GM10266 (cell line): ENCODE data around the gene AP2A2.

Experiments used
- DNase-seq: peaks from one replicate; pipeline ENCODE4 v3.0.0; 2012; ENCODE audit errors: extremely low spot score
- TF ChIP-seq, protein P1 (sequence below): IDR thresholded peaks from 2 replicates; pipeline ENCODE4 v1.5.1; 2012; ENCODE audit warnings: mild to moderate bottlenecking, low read depth; ENCODE audit not compliant: control insufficient read depth, insufficient read depth; ENCODE audit errors: missing control alignments

The AP2A2 gene

DNA sequence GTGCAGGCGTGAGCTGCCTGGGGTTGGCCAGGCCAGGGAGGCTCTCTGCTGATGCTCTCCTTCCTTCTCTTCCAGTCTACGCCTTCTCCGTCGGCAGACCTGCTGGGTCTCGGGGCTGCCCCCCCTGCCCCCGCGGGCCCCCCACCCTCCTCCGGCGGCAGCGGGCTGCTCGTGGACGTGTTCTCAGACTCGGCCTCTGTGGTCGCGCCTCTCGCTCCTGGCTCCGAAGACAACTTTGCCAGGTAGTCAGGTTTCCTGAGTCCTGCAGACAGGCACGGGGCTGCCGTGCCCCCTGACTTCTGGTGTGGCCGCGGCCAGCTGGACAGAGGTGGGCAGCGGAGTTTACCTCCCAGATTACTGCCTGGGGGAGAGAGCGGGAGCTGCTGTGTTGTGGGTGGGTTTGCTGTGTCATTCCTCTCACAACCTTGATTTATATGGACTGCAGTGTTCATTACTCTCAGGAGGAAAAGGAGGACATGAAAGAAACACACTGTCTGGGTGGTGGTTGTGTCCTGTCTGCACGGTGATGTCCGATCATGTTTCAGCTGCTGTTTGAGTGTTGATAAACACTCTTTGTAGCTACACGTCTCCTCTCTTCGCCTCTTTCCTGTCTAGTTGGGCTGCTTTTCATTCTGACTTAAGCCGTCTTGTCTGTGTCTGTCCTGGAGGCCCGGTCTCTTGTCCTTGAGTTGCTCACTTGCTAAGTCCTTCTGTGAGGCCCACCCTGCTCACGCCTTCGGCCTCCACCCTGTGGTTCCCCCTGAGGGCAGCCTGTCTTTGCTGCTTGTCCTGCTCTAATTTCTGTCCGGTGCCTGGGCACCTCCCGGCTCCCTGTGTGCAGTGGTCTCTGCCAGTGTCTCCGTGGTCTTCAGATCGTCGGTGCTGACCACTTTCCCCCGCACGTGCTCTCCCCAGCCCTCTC is 74.9 kb downstream of the AP2A2 start:
- no peak for DNase-seq

DNA sequence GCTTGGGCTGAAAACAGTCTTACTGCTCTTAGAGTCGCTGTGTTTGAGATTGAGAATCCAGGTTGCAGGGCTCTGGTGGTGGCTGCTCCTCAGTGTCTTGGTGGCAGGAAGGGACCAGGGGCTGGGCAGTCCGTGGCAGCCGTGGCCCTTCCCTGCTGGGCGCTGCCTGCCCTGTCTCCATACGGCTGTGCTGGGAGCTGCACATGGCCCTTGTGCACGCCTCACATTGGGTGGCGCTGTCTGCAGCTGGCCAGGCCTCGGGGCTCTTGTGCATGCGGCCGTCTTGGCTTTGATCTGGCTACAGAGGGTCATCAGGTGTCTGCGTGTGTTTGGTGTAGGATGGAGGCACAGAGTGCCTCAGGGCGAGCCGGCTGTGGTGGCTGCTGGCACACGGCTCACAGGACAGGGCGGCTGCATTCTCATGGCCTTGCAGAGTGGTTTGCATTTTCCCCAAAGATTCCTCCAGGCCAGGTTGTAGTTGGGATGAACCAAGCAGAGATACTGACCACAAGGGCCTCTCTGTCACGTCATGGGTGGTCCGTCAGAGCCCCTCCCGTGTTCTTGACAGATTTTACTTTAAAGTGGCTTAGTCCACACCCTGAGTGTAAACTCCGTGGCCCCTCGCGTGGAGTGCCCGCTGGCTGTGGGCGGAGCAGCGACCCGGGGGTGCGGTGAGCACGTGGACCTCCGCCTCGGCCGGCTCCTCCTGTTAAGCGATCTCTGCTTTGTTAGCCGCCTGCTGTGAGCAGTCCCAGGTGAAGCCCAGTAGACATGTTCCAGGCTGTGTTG is 76.1 kb downstream of the AP2A2 start:
- DNase-seq, result no peak
- TF ChIP-seq, protein P1, sequence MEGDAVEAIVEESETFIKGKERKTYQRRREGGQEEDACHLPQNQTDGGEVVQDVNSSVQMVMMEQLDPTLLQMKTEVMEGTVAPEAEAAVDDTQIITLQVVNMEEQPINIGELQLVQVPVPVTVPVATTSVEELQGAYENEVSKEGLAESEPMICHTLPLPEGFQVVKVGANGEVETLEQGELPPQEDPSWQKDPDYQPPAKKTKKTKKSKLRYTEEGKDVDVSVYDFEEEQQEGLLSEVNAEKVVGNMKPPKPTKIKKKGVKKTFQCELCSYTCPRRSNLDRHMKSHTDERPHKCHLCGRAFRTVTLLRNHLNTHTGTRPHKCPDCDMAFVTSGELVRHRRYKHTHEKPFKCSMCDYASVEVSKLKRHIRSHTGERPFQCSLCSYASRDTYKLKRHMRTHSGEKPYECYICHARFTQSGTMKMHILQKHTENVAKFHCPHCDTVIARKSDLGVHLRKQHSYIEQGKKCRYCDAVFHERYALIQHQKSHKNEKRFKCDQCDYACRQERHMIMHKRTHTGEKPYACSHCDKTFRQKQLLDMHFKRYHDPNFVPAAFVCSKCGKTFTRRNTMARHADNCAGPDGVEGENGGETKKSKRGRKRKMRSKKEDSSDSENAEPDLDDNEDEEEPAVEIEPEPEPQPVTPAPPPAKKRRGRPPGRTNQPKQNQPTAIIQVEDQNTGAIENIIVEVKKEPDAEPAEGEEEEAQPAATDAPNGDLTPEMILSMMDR, result no peak

More for the DNA sequence above, 74.9 kb downstream of the AP2A2 start:
- TF ChIP-seq, protein P1, result no peak

DNA sequence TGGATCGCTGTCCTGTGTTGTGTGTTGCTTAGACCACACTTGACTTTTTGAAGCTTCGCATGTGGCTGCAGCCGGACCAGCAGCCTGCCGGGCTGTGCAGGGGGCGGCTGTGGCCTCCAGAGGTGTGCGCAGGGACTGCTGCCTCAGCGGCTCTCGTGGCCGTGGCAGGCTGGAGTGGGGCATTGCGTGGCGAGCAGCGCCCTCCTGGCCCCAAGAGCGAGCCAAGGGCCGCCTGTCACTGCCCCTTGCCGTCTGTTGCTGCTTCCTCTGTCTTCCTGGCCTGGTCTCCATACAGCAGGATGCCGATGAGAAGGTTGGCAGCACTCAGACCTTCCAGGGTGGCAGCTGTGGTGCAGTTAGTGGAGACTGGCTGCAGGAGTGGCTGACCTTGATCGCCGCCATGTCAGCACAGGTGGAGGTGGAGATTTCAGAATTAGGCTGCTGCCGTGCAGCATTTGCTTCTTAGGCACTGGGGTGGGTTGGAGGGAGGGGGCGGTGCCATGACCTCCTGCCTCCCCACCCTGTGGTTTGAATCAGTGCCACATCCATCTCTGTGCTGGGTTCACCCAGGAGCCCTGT is 76.8 kb downstream of the AP2A2 start:
- TF ChIP-seq, protein P1, result no peak
- no peak for DNase-seq

DNA sequence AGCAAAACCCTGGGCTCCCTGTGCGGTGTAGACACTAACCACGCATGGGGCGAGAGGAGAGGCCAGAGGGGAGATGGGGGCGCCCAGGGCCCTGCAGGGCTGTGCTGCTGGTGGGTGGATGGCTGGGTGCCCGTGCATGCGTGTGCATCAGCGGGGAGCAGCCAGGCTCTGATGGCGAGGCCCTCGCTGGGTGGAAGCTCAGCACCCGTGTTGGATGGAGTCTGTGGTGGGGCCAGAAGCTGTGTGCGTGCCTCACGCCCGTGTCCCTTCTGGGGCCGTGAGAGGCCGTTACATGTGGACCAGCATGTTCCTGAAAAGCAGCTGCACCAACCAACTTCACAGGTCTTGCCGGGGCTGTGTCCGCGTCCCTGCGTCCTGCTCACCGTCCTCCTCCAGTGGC is 77.5 kb downstream of the AP2A2 start:
- no peak for DNase-seq
- TF ChIP-seq, protein P1, result no peak

DNA sequence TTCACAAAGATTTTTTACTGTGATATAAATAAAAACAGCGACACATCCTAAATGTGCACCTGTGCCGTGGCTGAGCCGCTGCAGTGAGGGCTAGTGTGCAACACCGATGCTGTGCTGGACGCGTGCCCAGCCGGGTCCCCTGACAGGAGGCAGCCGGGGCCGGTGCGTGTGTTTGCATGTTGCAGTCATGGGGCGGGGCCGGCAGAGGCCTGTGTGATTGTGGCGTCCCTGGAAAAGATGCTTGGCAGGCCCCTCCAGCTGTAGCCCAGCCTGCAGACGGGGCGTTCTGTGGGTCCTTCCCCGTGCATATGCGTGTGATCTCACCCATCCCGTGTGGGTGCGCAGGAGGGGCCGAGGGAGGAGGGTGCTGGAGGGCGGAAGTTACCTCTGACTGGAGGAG is 80.3 kb downstream of the AP2A2 start:
- DNase-seq, result no peak
- TF ChIP-seq, protein P1, result no peak

DNA sequence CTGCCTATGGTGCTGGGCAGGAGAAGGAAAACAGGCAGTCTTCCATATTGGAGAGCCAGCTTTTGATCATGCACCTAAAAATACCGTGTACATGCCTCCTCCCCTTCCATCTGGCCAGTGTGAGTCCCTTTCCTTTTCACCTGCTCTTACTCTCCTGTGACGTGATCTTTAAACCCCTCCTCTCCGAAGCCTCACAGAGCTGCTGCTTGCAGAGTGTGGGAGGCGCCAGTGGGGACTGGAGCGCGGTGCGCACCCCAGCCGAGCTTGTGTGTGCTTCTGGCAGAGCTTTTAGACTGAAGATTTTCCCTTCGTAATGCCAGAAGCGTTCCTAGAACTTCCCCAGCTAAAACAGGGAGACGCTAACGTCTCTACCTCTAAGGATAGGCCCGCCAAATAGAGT is 81.1 kb downstream of the AP2A2 start:
- DNase-seq, result no peak
- TF ChIP-seq, protein P1, result no peak
